ENCODE measurements around the gene SVOPL. TPM values are rescaled to one million over a fixed set of nuclear protein-coding genes. Genes with fewer than 3 reads are reported as not detected.

The SVOPL gene
- total and polyA plus RNA-seq, 2 donors (not counting 3 experiments of a cell fraction or from before 2014, with no cell fraction given), result not detected

DNA sequence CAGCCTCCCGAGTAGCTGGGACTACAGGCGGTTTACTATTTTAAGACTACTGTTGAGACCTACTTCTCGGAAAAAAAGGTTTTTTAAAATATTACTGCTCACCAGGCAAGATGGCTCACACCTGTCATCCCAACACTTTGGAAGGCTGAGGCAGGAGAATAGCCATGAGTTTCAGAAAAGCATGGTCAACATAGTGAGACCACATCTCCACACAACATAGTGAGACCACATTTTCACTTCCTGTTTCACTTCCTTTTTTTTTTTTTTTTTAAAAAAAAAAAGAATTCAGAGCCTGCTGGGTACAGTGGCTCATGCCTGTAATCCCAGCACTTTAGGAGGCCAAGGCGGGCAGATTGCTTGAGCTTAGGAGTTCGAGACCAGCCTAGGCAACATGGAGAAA is 46.5 kb downstream of the SVOPL start:
- Histone ChIP-seq H4K20me1 (replicated peaks; ENCODE audit: control insufficient read depth, extremely low read depth, insufficient read depth, low read length) (no peaks in the 10 kb centered on the region), H3K4me2 (ENCODE audit: insufficient read depth, low read length) (no peak overlapping the region), H3K27me3 (ENCODE audit: control insufficient read depth in 2 of 2, insufficient read depth in 2 of 2, low read length in 2 of 2) (no peaks in the 10 kb centered on the region), H2AFZ (ENCODE audit: low read depth, low read length) (no peak overlapping the region), H3K4me3 (replicated peaks in 1 of 3; ENCODE audit: insufficient read depth in 1 of 3, low read depth in 1 of 3, low read length in 3 of 3) (no peak overlapping the region), H3K9me3 (replicated peaks; ENCODE audit: control insufficient read depth, insufficient read depth, low read length) (no peaks in the 10 kb centered on the region), H3K79me2 (ENCODE audit: control insufficient read depth, insufficient read depth, low read length) (no peaks in the 10 kb centered on the region), H3K9me1 (replicated peaks; ENCODE audit: control insufficient read depth, extremely low read depth, insufficient read depth, low read length) (no peaks in the 10 kb centered on the region), H3K4me1 (ENCODE audit: control insufficient read depth, extremely low read depth, insufficient read depth, low read length) (no peaks in the 10 kb centered on the region), H3K9ac (replicated peaks; ENCODE audit: extremely low read depth, insufficient read depth, low read length) (no peak overlapping the region), H3K27ac (ENCODE audit: insufficient read depth, low read depth, low read length) (no peak overlapping the region), H3K36me3 (ENCODE audit: control insufficient read depth in 2 of 2, extremely low read depth in 1 of 2, insufficient read depth in 2 of 2, low read length in 2 of 2) (no peaks in the 10 kb centered on the region)
- dilution Hi-C loops (cut with MboI; ENCODE audit: extremely low pct_ligation_motif_present, low sequenced_read_pairs) (no loop called here), intact Hi-C loops (cut with micrococcal nuclease) (no loop called here)
- no TSS peak for BruUV-seq (replicated peaks)
- DNase-seq (ENCODE audit: low read depth, low spot score) (no peak), FAIRE-seq (no peak)
- CTCF ChIA-PET, result interaction anchor here (0.7 kb wide), 1 partner anchor 570 kb away, joined by 3 read pairs; no protein-coding TSS in a partner anchor
- TF ChIP-seq MYC (IDR thresholded peaks at IDR 0.05; ENCODE audit: low read depth, low read length) (no peak), JUN (IDR thresholded peaks at IDR 0.05; ENCODE audit: borderline replicate concordance, insufficient read depth, insufficient read length, low read depth) (no peak), FOS (IDR thresholded peaks at IDR 0.05; ENCODE audit: borderline replicate concordance, insufficient read depth, low read length) (no peak), POLR2A (IDR thresholded peaks at IDR 0.05; ENCODE audit: low read depth, low read length) (no peak), POLR2AphosphoS5 (IDR thresholded peaks at IDR 0.05; ENCODE audit: insufficient read depth, low read depth, low read length) (no peak), GATA2 (IDR thresholded peaks at IDR 0.05; ENCODE audit: insufficient read depth, insufficient read length, low read depth, low read length) (no peak), EZH2 (IDR thresholded peaks at IDR 0.05; ENCODE audit: borderline replicate concordance, low read depth, low read length, severe bottlenecking) (no peak)
- TF ChIP-seq, protein P1, sequence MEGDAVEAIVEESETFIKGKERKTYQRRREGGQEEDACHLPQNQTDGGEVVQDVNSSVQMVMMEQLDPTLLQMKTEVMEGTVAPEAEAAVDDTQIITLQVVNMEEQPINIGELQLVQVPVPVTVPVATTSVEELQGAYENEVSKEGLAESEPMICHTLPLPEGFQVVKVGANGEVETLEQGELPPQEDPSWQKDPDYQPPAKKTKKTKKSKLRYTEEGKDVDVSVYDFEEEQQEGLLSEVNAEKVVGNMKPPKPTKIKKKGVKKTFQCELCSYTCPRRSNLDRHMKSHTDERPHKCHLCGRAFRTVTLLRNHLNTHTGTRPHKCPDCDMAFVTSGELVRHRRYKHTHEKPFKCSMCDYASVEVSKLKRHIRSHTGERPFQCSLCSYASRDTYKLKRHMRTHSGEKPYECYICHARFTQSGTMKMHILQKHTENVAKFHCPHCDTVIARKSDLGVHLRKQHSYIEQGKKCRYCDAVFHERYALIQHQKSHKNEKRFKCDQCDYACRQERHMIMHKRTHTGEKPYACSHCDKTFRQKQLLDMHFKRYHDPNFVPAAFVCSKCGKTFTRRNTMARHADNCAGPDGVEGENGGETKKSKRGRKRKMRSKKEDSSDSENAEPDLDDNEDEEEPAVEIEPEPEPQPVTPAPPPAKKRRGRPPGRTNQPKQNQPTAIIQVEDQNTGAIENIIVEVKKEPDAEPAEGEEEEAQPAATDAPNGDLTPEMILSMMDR (IDR thresholded peaks at IDR 0.05; ENCODE audit: extremely low read depth in 1 of 2, insufficient read depth in 1 of 2, low read depth in 1 of 2, low read length in 2 of 2), result no peak
- TF ChIP-seq, protein P2, sequence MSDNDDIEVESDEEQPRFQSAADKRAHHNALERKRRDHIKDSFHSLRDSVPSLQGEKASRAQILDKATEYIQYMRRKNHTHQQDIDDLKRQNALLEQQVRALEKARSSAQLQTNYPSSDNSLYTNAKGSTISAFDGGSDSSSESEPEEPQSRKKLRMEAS (IDR thresholded peaks at IDR 0.05; ENCODE audit: insufficient read depth, insufficient read length), result no peak
- POLR2A ChIA-PET, result no interaction called here
